ENCODE measurements around the gene ARL6IP5.

The ARL6IP5 gene

DNA sequence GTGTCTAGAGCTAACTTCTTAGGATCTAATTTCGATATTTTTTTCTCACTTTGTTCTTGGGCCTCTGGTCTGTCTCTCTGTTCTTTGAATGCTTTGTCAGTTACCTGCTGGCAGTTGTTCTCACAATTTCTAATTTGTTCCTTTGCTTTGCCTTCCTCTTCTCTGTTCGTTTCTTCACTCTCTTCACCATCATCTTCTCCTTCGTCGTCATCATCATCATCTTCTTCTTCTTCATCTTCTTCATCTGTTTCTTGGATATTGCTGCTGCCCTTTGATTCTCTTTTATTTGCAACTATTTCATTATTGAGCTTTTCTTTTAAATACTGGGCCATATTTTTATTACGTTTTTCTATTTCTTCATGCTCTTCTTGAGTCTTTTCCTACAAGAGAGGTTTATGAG lies 34.9 kb downstream of the ARL6IP5 start:
- Mint-ChIP-seq H3K27ac (no peak overlapping the region), H3K4me3 (no peak overlapping the region), H3K4me1 (no peaks in the 10 kb centered on the region), H3K36me3 (no peaks in the 10 kb centered on the region), H3K9me3 (no peaks in the 10 kb centered on the region)
- ATAC-seq: no peak
- DNase-seq (ENCODE audit: low spot score in 2 of 2): no peak

GRCh38 chr3:69120879-69121464 lies 36.2 kb downstream of the ARL6IP5 start:
- Mint-ChIP-seq H3K36me3 (no peaks in the 10 kb centered on the region), H3K4me1 (no peaks in the 10 kb centered on the region), H3K4me3 (no peak overlapping the region), H3K9me3 (no peaks in the 10 kb centered on the region), H3K27ac (no peak overlapping the region)
- peak; percentile 66 to 90 for DNase-seq (ENCODE audit: low spot score in 2 of 2)
- peak; percentile 75 for ATAC-seq

DNA sequence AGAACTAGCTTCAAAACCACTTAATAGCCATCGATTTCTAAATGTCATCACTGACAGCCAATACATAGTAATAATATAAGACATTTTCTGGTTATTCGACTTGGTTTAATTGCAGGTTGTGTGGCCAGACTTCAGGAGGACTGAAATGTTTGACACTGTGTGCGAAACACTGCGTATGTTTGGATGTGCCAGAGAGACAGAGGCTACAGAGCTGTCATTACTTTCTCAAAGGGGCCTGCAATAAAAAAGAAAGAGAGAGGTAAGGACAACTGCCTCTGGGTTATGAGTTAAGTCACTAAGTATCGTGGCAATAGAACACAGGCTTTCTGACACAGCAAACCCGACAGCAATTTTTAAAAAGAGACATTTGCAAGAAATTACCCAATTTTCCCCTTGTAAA lies 36.8 kb downstream of the ARL6IP5 start:
- no peaks in the 10 kb centered on the region for H3K36me3 Mint-ChIP-seq
- ATAC-seq: no peak
- no peak overlapping the region for H3K27ac Mint-ChIP-seq
- no peaks in the 10 kb centered on the region for H3K4me1 Mint-ChIP-seq
- H3K9me3 Mint-ChIP-seq: no peaks in the 10 kb centered on the region
- no peak for DNase-seq (ENCODE audit: low spot score in 2 of 2)
- H3K4me3 Mint-ChIP-seq: no peak overlapping the region

DNA sequence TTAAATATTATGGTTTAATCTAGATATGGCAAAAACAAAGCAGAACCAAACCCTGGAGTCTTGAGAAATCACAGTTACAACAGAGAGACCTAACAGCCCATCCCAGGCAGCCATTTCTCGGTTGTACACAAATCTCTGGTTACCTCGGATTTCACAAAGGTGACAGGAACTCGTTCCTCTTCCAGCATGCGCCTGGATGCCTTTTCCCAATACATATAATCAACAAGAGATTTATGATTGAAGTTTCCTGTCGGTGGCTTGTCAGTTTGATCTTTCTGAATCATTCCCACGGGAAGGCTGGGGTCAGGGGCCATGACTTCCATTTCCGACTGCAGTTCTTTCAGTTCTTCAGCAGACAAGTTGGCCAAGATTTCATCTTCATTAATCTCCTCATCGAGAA lies 37.2 kb downstream of the ARL6IP5 start:
- no peaks in the 10 kb centered on the region for H3K9me3 Mint-ChIP-seq
- no peak for DNase-seq (ENCODE audit: low spot score in 2 of 2)
- ATAC-seq: no peak
- H3K27ac Mint-ChIP-seq: no peak overlapping the region
- H3K4me1 Mint-ChIP-seq: no peaks in the 10 kb centered on the region
- H3K4me3 Mint-ChIP-seq: no peak overlapping the region
- no peaks in the 10 kb centered on the region for H3K36me3 Mint-ChIP-seq

DNA sequence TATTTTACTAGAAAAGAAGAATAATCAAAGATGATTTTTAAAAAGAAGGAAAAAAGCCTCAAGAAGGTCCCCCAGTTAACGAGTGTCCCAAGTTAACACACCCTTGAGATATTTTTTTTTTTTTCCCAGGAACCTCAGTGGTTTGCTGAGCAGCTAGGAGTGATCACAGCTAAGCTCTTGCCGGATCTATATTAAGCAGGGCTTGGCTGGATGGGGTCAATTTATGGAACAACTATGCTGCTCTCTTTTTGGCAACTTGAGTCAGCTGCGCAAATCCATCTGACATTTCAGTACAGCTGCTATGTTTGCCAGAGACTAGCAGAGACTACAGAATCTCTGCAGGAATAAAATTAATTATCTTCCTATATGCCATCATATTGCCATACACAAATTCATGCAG lies 37.7 kb downstream of the ARL6IP5 start, which contains the start of gene LMOD3:
Gene LMOD3, minus strand, starts transcription at position 193 of the 400 bp plus-strand sequence. CDS start 209 bp downstream, outside the sequence.
- no peak for ATAC-seq
- no peaks in the 10 kb centered on the region for H3K9me3 Mint-ChIP-seq
- no peaks in the 10 kb centered on the region for H3K4me1 Mint-ChIP-seq
- no peak for DNase-seq (ENCODE audit: low spot score in 2 of 2)
- no peaks in the 10 kb centered on the region for H3K36me3 Mint-ChIP-seq
- H3K27ac Mint-ChIP-seq: no peak within 1 kb of the TSS
- H3K4me3 Mint-ChIP-seq: no peak within 1 kb of the TSS

DNA sequence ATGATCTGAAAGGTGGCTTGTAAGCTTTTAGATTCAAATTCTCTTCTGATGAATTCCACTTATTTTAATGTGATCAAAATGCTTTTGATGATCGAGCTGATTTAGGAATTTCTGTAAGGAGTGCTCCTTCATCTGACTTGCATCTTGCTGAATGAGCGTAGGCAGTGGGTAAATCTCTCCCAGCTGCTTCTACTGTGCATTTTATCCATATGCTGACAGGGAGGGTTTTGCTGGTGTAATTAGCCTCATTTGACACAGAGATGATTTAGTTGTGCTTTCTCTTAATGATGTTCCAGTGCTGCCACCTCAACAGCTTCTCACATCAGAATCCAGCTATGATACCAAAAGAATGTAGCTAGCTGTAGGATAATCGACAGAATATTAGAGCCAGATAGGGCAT lies 41.5 kb downstream of the ARL6IP5 start:
- H3K27ac Mint-ChIP-seq: no peak overlapping the region
- ATAC-seq (no peak), DNase-seq (ENCODE audit: low spot score in 2 of 2) (no peak)
- H3K4me3 Mint-ChIP-seq: no peak overlapping the region
- no peaks in the 10 kb centered on the region for H3K9me3 Mint-ChIP-seq
- no peaks in the 10 kb centered on the region for H3K36me3 Mint-ChIP-seq
- H3K4me1 Mint-ChIP-seq: no peaks in the 10 kb centered on the region

DNA sequence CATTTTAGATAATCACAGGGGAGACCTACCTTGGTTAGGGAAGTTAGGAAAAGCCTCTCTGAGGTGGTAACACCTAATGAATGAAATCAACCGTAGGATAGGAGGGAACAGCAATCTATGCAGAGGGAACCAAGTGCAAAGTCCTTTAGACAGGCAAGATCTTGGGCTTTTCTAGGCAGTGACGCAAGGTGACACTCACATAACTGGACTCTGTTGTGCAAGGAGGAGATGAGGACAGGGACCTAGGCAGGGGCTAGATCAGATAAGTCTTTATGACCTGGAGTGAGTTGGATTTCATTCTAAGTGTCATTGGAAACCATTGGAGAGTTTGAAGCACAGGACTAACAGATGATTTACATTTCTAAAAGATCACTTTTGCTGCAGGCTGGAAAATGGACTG lies 42.3 kb downstream of the ARL6IP5 start:
- H3K4me3 Mint-ChIP-seq: no peak overlapping the region

DNA sequence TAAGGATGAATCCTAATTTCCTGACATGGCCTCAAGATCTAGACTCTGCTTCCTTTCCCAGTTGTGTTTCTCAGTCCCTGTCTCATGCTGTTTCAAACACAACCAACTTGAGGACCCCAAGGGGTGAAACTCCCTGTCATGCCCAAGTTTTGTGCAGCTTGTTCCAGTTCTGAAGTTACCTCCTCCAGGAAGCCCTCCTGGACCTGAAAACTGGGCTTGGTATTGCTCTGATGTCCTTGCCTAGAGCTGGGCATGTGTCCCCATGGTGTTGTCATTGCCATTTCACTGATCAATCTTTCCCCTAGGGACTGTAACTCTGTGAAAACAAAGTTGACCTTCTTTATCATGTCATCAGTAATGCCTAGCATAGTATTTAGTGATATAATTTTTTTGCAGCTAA lies 43.8 kb downstream of the ARL6IP5 start:
- Mint-ChIP-seq H3K27ac (no peak overlapping the region), H3K36me3 (no peaks in the 10 kb centered on the region), H3K4me3 (no peak overlapping the region), H3K4me1 (no peaks in the 10 kb centered on the region), H3K9me3 (no peaks in the 10 kb centered on the region)
- DNase-seq (ENCODE audit: low spot score in 2 of 2) (no peak), ATAC-seq (no peak)

More for the DNA sequence above, 42.3 kb downstream of the ARL6IP5 start:
- H3K36me3 Mint-ChIP-seq: no peaks in the 10 kb centered on the region
- DNase-seq (ENCODE audit: low spot score in 2 of 2) (no peak), ATAC-seq (no peak)
- H3K27ac Mint-ChIP-seq: no peak overlapping the region
- no peaks in the 10 kb centered on the region for H3K4me1 Mint-ChIP-seq
- H3K9me3 Mint-ChIP-seq: no peaks in the 10 kb centered on the region

DNA sequence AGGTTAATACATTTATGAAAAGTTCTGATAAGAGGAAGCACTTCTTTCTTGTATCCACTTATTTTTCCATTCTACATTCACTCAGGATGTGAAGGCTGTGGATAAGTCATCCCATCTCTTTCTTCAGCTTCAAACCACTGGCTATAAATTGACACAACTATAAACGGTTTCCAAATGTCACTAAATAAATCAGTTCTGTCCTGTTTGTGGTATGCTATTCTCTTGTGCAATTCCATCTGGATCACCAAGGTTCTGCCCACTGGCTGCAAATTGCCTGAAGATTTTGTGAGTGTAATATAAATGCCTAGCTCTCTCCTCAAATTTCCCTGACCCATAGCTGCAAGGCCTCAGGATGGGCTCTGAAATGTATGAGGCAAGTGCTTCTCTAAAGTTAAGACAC lies 44.8 kb downstream of the ARL6IP5 start:
- DNase-seq (ENCODE audit: low spot score in 2 of 2) (no peak), ATAC-seq (no peak)
- Mint-ChIP-seq H3K9me3 (no peaks in the 10 kb centered on the region), H3K4me1 (no peaks in the 10 kb centered on the region), H3K27ac (no peak overlapping the region), H3K4me3 (no peak overlapping the region), H3K36me3 (no peaks in the 10 kb centered on the region)

DNA sequence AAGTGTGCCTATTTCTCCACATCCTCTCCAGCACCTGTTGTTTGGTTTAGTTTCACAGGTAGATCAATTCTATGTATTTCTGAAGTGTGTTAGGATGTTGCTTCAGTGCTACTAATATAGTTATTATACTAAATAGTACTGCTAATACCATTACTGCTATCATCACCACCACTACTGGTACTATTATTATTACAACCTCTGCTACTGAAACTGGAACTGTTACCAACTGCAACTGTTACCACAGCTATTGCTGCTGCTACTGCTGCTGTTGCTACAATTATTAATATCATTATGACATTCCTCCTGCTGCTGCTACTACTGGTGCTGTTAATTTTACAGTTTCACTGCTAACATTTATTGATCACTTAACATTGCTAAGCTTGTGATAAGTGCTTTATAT lies 46.0 kb downstream of the ARL6IP5 start:
- Mint-ChIP-seq H3K4me1 (no peaks in the 10 kb centered on the region), H3K36me3 (no peaks in the 10 kb centered on the region), H3K27ac (no peak overlapping the region), H3K4me3 (no peak overlapping the region), H3K9me3 (no peaks in the 10 kb centered on the region)
- DNase-seq (ENCODE audit: low spot score in 2 of 2): no peak
- peak; percentile 81 for ATAC-seq

DNA sequence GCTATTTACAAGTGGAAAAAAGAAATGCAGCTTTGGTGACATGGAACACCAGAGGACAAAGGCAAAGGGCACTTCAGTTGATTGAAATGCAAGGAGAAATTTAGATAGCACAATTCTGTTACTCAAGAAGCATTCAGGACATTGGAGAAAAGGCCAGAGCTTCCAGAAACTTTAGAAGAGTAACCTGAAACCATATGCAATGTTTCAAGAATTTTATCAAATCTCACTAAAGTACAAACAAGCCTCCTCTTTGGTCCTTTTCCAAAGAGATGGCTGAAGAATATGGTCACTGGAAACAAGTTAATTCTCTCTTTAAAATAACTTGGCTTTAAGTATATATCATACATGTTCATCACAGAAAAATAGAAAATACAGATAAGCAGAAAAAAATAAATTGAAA lies 52.3 kb downstream of the ARL6IP5 start:
- H3K27ac Mint-ChIP-seq: no peak overlapping the region
- ATAC-seq: no peak
- H3K4me3 Mint-ChIP-seq: no peak overlapping the region
- H3K36me3 Mint-ChIP-seq: no peaks in the 10 kb centered on the region
- DNase-seq (ENCODE audit: low spot score in 2 of 2): no peak
- no peaks in the 10 kb centered on the region for H3K9me3 Mint-ChIP-seq
- H3K4me1 Mint-ChIP-seq: no peaks in the 10 kb centered on the region

- no peaks in the 10 kb centered on the region for H3K4me1 Mint-ChIP-seq
- DNase-seq (ENCODE audit: low spot score in 2 of 2) (no peak), ATAC-seq (no peak)
- no peak overlapping the region for H3K4me3 Mint-ChIP-seq
- H3K9me3 Mint-ChIP-seq: no peaks in the 10 kb centered on the region
- H3K27ac Mint-ChIP-seq: no peak overlapping the region
- H3K36me3 Mint-ChIP-seq: no peaks in the 10 kb centered on the region
These were observed 52.7 kb downstream of the ARL6IP5 start for GRCh38 chr3:69137412-69137811.

- no peaks in the 10 kb centered on the region for H3K36me3 Mint-ChIP-seq
- H3K27ac Mint-ChIP-seq: no peak overlapping the region
- no peak for DNase-seq (ENCODE audit: low spot score in 2 of 2)
- no peaks in the 10 kb centered on the region for H3K4me1 Mint-ChIP-seq
- H3K4me3 Mint-ChIP-seq: no peak overlapping the region
- no peak for ATAC-seq
- H3K9me3 Mint-ChIP-seq: no peaks in the 10 kb centered on the region
These were observed 56.6 kb downstream of the ARL6IP5 start for GRCh38 chr3:69141313-69141712.

GRCh38 chr3:69142090-69142489 lies 57.4 kb downstream of the ARL6IP5 start:
- Mint-ChIP-seq H3K4me3 (no peak overlapping the region), H3K9me3 (no peaks in the 10 kb centered on the region), H3K36me3 (no peaks in the 10 kb centered on the region), H3K27ac (no peak overlapping the region), H3K4me1 (no peaks in the 10 kb centered on the region)
- DNase-seq (ENCODE audit: low spot score in 2 of 2): no peak
- ATAC-seq: no peak

GRCh38 chr3:69142797-69143454 lies 58.2 kb downstream of the ARL6IP5 start:
- Mint-ChIP-seq H3K9me3 (no peaks in the 10 kb centered on the region), H3K4me1 (no peaks in the 10 kb centered on the region), H3K36me3 (no peaks in the 10 kb centered on the region), H3K27ac (no peak overlapping the region), H3K4me3 (no peak overlapping the region)
- DNase-seq (ENCODE audit: low spot score in 2 of 2) (no peak), ATAC-seq (no peak)

- H3K9me3 Mint-ChIP-seq: no peaks in the 10 kb centered on the region
- H3K4me1 Mint-ChIP-seq: no peaks in the 10 kb centered on the region
- H3K27ac Mint-ChIP-seq: no peak overlapping the region
- DNase-seq (ENCODE audit: low spot score in 2 of 2) (no peak), ATAC-seq (no peak)
- no peak overlapping the region for H3K4me3 Mint-ChIP-seq
- H3K36me3 Mint-ChIP-seq: no peaks in the 10 kb centered on the region
These were observed 58.9 kb downstream of the ARL6IP5 start for GRCh38 chr3:69143612-69144011.
